ENCODE results near the gene GTF2I. TPM values are rescaled to one million over a fixed set of nuclear protein-coding genes. Genes with fewer than 3 reads are reported as not detected.
"Not testable (repeated sequence)": the region's sequence is repeated elsewhere in the genome, so short reads cannot be mapped to it uniquely, and the experiment has no call there.

Gene GTF2I
- polyA plus RNA-seq, 10 donors: 110 to 215 (median 162) TPM

GRCh38 chr7:74772093-74772492, 114.6 kb downstream of the GTF2I start:
- not testable (repeated sequence) for DNase-seq

GRCh38 chr7:74773760-74774750, 116.5 kb downstream of the GTF2I start, which contains the start of gene NCF1:
TSS of gene NCF1 (plus strand) at chr7:74774011. CDS start at chr7:74774032, 21 bp downstream.
- not testable (repeated sequence) for DNase-seq

GRCh38 chr7:74775111-74775510, 117.6 kb downstream of the GTF2I start:
- not testable (repeated sequence) for DNase-seq

- DNase-seq: not testable (repeated sequence)
These were observed 121.5 kb downstream of the GTF2I start for GRCh38 chr7:74779053-74779452.

- not testable (repeated sequence) for DNase-seq
These were observed 124.2 kb downstream of the GTF2I start for GRCh38 chr7:74781746-74782145.

- DNase-seq: not testable (repeated sequence)
These were observed 126.1 kb downstream of the GTF2I start for GRCh38 chr7:74783595-74783994.

- DNase-seq: peak; percentile 74 to 90 (median 76)
These were observed 131.0 kb downstream of the GTF2I start for GRCh38 chr7:74788369-74789150.

GRCh38 chr7:74789200-74789736, 131.8 kb downstream of the GTF2I start:
- not testable (repeated sequence) for DNase-seq

GRCh38 chr7:74797848-74798622, 140.5 kb downstream of the GTF2I start:
- DNase-seq: not testable (repeated sequence)

- not testable (repeated sequence) for DNase-seq
These were observed 141.1 kb downstream of the GTF2I start for GRCh38 chr7:74798644-74799043.

Other genes with a start within 250 kb of the GTF2I start
- 10 to 100 TPM; 30.9 to 45.9 (median 38.7) TPM for gene GTF2IRD1, start 203.8 kb upstream of the GTF2I start, polyA plus RNA-seq (ENCODE audit: insufficient read length in 10 of 10)
- gene NCF1, start 116.3 kb downstream of the GTF2I start, polyA plus RNA-seq (ENCODE audit: insufficient read length in 10 of 10): 1 to 10 TPM; 1.1 to 2.6 (median 2.2) TPM
- gene GTF2IRD2, start 193.9 kb downstream of the GTF2I start, polyA plus RNA-seq (ENCODE audit: insufficient read length in 10 of 10): 10 to 100 TPM in 8 of 10 donors, 1 to 10 TPM in 2; 6.1 to 24.4 (median 12.0) TPM

Data from muscle of back (tissue), 11 donors.